SHP77 treated with DMSO at 0.1 percent for 48 hours (cell line): ENCODE measurements around the gene NGRN.

Source experiments
- DNase-seq: peaks from one replicate; lab custom pipeline; 2025; lab: John Stamatoyannopoulos, UW

Gene NGRN

GRCh38 chr15:90320062-90320884 lies 54.8 kb downstream of the NGRN start:
- DNase-seq = peak; percentile 77

- no peak for DNase-seq
These were observed 55.4 kb downstream of the NGRN start for GRCh38 chr15:90320885-90321278.
